HG02840 (cell line): ENCODE measurements around the gene UBL4A.
A peak's percentile ranks its signal among the peaks of the same experiment; 100 is the strongest.

Experiments used
- ATAC-seq: cut with Tn5 transposase; IDR thresholded peaks from one replicate; pipeline ENCODE4 v1.9.1; 2021; ENCODE audit warnings: mild to moderate bottlenecking, moderate library complexity, moderate number of reproducible peaks; ENCODE audit not compliant: unreplicated experiment, low FRiP score

The UBL4A gene

DNA sequence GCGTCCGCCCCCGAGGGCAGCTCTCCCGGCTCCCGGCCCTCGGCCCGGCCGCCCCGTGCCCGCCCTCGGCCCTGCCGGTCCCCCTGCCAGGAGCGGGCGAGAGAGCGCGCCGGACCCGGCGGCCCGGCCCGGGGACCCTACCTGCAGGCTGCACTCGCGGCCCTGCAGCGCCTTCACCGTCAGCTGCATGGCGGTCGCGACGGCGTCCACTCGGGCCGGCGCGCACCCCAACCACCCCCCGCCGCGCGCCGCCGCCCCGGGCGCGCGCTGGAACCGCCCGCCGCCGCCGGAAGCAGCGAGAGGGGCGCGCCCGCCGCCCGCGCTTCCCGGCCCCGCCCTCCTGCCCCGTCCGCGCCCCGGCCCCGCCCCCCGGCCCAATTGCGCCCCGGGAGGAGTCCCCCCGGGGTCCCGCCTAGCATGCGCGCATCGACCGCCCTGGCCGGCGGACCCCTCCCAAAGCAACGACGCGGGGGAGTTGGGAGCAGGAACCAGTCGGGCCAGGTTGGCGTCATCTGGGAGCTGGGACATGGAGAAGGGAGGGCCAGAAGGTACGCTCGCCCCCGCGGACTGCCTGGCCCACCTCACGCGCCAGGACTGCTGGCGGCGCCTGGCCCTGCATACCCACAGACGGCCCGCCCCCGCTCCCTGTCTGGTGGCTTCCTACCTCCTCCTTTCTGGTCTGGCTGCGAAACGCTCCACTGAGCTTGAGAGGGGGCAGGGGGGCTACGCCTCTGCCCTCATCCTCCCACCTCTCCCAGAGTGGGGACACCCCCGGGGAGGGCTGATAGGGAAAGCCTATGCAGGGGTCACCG, at the start of gene UBL4A:
Gene UBL4A (minus strand): TSS at position 220 of the 812 bp plus-strand sequence. CDS start 31 bp downstream, at position 189.
- no peak for ATAC-seq

DNA sequence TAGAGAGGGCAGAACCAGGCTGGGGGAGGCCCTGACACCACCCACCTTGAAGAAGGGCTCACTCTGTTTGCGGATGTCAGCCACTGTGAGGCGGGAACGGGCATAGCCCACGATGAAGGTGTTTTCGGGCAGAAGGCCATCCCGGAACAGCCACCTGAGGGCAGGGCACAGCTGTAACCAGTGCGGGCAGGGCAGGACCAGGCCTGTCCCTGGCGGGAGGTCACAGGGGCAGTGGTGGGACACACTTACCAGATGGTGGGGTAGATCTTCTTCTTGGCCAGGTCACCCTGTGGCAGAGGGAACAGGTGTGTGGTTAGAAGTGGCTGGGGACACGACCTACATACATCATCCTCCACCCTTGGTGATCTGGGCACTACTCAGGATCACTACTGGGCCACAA, 49.5 kb upstream of the UBL4A start:
- no peak for ATAC-seq

DNA sequence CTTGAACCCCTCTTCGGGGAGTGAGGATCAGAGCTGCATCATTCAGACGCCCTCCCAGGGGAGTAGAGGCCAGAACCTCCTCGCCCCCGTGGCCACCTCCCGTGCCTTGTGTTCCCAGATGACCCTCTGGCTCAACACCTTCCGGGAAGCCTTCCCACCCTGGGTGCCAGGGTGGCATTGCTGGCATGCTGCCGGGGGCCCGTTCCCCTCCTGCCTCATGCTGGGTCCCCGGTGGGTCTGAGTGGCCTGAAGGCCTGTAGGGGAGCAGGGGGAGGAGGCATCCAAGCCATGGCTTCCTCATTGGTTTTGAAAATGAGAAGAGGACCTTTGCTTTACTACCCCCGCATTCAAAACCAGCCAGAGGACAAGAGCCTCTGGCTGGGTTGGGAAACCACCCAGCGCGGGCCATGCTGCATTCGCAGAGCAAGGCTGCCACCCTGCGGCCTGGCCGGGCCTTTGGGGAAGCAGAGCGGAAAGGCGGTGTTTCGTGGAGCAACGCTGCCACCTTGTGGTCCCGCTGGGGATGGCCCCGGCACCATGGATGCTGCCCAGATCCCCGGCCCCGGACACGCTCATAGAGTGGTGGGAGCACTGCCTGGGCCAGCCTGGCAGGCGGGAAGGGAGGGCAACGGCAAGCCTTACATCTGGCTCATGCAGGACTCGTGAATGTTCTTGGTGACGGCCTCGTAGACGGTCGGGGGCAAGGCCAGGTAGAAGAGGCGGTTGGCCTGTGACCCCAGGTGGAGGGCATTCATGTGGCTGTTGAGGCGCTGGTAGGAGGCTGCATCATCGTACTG, 48.3 kb upstream of the UBL4A start:
- ATAC-seq: peak; percentile 81

DNA sequence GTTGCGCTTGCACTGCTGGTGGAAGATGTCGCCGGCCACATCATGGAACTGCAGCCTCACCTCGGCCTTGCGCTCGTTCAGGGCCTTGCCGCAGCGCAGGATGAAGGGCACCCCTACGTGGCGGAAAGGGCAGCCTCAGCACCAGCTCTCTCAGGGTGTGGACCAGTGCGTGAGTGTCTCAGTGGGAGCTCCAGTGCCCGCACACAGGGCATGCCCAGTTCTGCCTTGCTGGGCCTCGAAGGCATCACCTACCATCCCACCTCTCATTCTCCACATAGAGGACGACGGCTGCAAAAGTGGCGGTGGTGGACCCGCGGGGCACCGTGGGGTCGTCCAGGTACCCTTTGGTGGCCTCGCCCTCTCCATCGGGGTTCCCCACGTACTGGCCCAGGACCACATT, 46.3 kb upstream of the UBL4A start:
- no peak for ATAC-seq

DNA sequence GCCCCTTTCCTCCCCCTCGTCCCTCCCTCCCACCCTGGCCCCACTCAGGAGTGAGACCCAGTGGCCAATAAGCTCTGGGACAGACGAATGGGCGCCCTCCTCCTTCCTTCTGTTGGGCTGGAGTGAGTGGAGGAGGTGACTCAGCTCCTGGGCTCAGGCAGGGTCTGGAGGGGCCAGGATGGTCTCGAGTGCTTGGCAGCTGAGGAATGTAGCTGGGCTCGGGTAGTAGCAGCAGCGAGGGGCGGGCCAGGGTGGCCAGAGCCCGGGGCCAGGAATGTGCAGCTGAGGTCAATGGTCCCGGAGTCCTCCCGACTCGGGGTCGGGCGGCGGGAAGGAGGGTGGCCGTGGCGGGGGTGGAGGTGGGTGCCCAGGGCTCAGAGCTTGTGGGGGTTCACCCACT, 45.2 kb upstream of the UBL4A start:
- ATAC-seq: no peak

DNA sequence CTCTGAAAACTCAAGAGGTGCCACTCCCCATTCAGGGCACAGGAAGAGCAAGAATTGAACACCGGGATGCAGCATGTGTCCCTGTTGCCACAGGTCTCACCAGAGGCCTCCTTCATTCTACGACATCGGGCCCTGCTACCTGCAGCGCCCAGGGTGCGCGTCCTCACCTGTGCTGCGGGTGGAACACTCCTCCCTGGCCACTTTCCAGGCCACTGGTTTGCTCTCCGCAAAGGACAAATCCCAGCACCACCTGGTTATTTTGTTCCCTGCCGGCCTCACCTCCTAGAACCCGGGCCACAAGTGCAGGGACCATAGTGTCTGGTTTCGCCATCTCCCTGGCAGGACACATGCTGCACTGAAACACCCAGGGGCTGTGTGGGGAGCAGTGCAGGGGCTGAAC, 43.9 kb upstream of the UBL4A start:
- no peak for ATAC-seq

DNA sequence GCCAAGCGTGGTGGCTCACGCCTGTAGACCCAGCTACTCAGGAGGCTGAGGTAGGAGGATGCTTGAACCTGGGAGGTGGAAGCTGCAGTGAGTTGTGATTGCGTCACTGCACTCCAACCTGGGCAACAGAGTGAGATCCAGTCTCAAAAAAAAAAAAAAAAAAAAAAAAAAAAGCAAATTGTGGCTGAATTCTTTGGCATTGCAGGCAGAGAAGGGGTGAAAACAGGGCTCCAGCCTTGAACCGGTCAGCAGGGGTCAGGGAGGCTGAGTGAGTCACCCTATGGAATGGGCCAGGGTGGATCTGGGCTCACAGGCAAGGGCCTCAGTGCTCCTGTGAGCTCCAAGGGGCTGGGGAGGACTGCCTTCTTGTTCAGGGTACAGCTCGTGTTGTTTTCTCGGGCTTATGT, 42.8 kb upstream of the UBL4A start:
- ATAC-seq: no peak

DNA sequence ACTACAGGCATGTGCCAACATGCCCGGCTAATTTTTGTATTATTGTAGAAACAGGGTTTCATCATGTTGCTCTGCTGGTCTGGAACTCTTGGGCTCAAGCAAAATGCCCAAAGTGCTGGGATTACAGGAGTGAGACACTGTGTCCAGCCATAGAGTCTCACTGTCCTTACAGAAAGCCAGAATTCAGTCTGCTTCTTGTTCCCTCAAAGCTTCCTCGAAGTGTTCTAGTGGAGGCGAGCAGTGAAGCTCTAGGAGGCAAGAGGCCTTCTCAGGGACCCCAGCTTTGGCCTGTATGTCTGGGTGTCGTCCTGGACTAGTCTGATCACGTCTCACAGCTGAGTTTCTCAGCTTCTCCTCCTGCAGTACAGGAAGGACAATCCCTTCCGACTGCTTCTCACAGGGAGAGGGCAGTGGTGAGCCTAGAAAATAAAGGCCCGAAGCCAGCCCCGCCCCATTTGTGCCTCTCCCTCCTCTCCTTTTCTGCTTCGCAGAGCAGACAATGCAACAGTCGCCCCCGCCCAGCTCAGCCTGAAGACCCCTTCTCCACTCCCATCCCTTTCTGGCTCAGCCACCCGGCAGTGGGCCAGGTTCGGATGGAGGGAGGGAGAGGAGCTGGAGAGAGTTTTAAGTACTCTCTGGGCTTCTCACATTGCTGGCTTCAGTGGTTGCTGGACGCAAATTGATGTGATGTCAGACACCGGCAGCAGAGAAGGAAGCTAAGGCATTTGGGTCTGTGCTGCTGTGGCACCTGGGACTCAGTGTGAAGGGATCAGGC, 40.7 kb upstream of the UBL4A start:
- peak; percentile 64 for ATAC-seq

DNA sequence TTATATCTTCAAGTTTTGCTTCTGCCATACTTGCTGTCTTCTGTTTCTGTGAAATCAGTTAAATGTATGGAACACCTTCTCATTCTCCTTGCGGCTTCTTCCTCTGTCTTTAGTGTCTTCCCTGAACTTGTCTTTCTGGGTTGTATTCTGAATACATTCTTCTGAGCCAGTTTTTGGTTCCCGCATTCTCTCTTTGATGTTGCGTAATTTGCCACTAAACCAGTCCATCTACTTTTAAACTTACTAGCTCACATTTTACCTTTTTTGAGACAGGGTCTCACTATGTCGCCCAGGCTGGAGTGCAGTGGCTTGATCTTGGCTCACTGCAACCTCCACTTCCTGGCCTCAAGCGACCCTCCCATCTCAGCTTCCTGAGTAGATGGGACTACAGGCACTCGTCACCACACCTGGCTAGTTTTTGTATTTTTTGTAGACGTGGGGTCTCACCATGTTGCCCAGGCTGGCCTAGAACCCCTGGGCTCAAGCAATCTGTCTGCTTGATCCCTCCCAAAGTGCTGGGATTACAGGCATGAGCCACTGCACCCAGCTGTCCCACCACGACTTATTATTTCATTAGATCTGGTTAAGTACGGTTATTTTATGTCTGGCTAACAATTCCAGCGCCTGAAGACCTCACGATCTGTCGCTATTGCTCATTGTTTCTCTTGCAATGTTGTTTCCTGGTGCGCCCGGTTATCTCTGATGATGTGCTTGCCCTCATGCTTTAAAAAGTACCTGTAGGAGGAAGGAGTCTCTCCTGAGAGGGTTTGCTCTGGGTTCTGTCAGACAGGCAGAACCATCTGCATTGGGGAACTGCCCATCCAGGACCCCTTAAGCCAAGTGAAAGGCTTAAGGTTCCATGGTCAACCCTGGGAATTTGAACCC, 39.4 kb upstream of the UBL4A start:
- no peak for ATAC-seq

DNA sequence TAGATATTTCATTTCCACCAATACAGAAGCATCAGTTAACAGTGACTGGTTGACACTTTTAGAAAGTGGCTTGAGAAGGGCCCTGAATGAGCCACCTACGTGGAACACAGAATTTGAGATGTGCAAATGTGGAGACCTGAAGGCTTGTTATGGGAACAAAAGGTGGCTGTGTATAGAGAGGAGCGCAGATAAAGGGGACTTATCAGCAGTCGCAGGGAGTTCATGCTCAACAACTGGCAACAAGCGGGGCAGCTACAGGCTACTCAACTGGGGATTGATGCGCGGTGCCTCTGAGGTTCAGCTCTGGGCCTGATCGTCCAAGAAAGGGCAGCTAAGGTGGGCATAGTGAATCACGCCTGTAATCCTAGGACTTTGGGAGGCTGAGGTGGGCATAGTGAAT, 33.0 kb upstream of the UBL4A start:
- no peak for ATAC-seq

DNA sequence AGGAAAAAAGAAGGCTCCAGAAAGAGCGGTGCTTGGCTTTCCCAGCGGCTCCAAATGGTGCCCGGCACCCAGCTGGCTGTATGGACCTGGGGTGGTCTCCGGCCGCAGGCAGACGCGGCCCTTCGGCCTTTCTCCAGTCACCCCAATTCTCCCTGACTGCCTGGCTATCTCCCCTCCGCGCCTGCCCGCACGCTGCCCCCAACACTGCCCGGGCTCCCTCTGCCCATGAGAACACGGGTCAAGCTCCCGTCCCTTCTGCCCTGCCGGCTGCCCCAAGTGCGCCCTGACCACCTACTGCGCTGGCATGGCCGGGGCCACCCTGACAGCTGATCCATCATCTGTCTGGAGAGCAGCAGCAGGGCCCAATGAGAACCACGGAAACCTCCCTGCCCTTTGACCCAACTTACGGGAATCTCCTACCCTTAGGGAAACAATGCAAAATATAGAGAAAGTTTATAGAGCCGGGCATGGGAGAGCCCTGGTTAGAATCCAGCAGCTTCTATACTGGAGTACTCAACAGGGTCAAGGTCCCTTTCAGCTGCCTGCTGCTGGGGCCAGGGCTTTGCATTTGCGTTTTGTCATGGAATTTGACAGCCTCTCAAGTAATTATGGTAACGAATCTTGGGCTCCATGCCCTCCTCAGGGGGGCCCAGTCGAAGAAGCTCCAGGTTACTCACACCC, 30.8 kb upstream of the UBL4A start:
- ATAC-seq: no peak

DNA sequence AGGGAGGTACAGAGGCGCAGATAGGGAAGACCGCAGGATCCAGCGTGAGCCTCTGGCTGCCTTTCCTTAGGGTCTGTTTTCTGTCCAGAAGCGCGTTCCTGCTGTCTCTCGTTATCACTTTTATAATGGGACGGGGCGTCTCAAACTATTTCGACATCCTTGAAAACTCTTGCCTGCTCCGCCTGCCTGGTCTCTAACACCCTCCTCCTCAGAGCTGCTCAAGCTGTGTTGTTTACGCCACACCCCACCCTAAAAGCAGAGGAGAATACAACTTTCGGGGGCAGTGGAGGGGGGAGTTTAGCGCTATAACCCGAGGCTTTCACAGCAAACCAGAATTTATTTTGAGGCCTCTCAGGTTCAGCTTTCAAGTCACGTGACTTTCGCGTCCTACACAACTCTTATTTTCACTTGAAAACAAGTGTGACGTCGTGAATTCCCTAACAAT, 30.3 kb upstream of the UBL4A start:
- no peak for ATAC-seq

DNA sequence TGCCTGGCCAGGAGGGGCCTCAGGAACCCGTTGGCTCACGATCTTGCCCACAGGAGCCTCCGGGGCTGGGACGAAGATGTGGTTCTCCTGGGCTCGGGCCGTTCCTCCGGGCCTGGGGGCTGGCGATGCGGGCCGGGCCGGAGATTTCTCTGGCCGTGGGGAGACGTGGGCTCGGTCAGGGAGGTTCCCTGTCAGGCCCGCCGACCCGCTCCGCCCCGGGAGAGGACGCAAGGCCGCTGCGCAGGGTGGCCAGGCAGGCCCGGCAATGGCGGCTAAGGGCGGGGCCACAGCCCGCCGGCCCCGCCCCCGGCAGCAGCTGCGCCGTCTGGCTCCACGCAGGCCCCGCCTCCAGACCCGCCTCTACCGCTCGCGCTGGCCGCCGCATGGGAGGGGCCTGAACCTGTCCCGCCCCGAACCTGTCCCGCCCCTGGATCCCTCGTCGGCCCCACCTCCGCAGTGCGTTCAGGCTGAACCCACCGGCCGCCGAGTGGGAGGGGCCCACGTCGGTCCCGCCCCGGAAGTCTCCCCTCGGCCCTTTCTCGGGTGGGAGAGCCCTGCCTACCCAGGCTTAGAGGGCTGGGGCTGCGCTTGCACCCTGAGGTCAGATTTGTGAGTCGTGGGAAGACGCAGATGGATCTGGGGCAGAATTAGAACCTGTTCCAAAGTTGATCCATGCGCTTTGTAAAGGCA, 29.7 kb upstream of the UBL4A start, which contains the start of gene FAM3A:
Gene FAM3A (minus strand): TSS at position 267 of the 690 bp plus-strand sequence. CDS start 460 bp downstream, outside the sequence.
- peak; percentile 85 for ATAC-seq

DNA sequence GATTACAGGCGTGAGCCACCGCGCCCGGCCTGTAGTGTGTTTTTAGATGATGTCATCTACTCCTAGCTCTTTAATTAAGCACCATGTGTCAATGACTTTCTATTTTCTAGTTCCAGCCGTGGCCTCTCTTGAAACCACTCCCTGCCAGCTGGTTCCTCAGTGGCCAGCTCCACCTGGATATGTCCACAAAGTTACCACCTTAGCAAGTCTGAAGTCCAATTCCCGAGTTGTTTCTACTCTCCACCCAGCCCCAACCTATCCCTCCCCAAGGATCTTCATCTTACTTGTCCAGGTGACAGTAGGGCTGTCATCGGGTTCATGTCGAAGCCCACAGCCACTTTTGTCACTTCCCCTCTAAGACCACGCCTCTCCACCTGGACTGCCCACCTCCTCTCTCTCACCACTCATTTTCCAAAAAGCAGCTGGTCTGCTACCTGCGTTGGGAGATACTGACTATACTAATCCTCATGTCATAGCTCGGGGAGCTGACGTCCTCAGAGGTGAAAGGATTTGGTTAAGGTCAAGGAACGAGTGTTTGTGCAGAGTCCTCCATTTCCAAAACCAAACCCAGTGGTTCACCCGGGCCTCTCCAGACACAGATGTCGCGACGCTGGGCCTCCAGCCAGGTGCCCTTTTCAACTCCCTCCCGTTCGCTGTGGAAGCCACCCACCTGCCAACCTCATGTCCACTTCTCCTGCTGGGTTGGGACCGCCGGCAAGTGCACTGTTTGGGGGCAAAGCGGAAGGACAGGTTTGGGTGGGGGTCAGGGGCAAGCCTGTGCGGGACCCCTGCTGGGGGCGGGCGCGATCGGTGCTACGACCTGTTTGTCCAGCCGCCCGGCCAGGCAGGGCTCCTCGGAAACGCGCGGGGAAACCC, 28.9 kb upstream of the UBL4A start:
- ATAC-seq: no peak

DNA sequence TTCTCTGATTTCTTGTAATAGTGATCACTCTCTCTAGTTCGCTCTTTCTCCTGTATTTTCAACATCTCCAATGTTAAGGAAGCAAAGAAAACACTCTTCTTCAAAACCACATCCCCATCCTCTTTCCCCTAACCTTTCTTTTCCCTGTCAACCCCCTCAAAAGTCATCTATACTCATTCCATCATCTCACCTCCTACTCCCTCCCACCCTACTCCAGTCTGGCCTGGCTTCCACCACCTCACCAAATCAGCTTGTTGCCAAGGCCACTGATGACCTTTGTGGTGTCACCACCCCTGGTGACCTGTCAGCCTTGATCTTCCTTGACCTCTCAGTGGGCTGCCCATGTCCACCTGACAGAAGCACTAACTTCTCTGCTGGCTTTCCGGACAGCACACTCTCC, 27.3 kb upstream of the UBL4A start:
- ATAC-seq: no peak

DNA sequence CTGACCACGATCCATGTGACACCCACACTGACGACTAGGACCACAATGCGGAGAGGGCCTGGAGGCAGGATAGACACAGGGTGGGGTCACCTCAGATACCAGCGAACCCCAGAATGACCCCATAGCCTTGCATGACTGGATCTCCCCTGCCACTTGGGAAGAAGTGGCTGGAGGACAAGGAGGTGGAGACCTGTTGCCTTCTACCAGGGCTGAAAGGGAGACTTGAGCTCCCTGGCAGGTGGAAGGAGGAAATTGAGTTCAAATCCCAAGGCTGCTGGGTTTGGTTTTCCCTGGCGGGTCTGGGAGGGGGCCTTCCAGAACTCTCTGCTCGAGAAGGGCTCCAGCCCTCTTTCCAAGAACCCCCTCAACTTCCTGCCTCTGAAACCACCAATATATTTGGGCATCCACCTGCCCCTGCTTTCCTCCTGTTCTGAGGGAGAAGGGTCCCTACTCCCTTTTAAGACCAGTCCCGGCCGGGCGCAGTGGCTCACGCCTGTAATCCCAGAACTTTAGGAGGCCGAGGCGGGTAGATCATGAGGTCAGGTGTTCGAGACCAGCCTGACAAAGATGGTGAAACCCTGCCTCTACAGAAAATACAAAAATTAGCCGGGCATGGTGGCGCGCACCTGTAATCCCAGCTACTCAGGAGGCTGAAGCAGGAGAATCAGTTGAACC, 26.6 kb upstream of the UBL4A start:
- no peak for ATAC-seq

DNA sequence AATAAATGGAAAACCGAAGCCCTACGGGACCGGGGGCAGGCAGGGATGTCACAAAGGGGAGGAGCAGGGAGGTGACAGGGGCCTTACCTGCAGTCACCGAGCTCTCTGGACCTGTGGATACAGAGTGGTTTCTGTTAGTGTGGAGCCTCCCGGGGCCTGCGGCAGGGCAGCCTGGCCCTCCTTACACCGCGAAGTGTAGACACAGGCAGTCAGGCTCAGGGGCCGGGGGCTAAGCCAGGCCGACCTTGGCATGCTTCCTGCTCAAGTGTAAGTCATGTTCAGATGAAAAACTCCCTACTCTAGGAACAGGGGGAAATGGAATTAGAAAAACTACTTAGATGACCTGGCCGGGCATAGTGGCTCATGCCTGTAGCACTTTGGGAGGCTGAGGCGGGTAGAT, 25.3 kb upstream of the UBL4A start:
- ATAC-seq: no peak
